Measurements from ENCODE around the gene ACVR1B.

Gene ACVR1B

DNA sequence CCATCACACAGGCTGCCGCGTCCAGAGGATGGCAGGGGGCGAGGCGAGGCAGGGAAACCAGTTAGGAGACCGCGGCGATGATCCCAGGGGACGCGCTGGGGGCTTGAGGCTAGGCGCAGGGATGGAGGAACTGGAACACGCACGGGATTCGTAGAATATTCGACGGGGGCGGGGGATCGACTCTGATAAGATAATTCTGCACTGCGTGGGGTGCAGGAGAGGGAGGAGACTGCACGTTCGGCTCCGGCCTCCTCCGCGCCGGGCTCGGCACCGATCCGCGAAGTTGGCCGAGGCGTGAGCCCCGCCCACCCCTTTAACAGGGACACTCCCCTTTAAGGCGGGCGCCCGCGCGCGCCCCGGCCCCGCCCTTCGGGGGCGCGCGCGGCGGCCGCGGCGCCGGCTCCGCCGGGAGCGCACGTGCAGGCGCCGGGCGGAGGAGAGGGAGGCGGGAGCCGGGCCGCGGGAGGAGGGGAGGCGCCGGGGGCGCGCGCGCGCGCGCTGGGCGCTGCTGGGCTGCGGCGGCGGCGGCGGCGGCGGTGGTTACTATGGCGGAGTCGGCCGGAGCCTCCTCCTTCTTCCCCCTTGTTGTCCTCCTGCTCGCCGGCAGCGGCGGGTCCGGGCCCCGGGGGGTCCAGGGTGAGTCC lies at the start of gene ACVR1B:
ACVR1B (plus strand) TSS at position 501 of the 644 bp plus-strand sequence; CDS start at position 546, 45 bp downstream.
- DNase-seq, result peak in 50 of 51 donors; percentile 25 to 90 (median 74)

DNA sequence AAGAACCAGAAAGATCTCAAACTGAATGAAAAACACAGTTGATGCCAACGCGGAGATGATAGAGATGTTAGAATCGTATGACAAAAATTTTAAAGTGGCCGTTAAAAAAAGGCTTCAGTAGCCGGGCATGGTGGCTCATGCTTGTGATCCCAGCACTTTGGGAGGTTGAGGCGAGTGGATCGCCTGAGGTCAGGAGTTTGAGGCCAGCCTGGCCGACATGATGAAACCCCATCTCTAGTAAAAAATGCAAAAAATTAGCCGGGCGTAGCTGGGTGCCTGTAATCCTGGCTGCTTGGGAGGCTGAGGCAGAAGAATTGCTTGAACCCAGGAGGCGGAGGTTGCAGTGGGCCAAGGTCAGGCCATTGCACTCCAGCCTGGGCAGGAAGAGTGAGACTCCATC lies 49.6 kb upstream of the ACVR1B start:
- DNase-seq, result no peak

DNA sequence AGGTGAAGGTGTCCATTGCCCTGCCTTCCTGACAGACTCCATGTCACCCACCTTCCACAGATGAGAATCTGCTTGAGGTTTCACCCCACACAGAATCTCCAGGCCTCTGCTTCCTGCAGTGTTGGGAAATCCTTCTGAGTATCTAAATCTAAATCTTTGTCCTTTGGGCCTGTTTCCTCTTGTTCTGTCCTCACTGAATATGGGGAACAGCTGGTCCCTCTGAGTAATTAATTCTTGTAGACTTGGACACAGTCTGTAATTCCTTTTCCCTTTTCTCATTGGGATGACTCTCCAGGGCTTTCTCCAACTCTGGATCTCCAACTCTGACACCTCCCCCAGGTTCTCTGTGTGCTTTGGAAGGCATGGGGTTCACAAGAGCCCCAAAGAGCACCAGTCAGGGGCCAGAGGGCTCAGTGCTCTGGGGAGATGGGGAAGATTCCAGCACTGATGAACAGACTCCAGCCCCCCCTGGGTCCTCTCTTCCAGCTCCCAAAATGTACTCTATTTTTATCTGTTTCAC lies 46.5 kb upstream of the ACVR1B start:
- DNase-seq, result no peak

DNA sequence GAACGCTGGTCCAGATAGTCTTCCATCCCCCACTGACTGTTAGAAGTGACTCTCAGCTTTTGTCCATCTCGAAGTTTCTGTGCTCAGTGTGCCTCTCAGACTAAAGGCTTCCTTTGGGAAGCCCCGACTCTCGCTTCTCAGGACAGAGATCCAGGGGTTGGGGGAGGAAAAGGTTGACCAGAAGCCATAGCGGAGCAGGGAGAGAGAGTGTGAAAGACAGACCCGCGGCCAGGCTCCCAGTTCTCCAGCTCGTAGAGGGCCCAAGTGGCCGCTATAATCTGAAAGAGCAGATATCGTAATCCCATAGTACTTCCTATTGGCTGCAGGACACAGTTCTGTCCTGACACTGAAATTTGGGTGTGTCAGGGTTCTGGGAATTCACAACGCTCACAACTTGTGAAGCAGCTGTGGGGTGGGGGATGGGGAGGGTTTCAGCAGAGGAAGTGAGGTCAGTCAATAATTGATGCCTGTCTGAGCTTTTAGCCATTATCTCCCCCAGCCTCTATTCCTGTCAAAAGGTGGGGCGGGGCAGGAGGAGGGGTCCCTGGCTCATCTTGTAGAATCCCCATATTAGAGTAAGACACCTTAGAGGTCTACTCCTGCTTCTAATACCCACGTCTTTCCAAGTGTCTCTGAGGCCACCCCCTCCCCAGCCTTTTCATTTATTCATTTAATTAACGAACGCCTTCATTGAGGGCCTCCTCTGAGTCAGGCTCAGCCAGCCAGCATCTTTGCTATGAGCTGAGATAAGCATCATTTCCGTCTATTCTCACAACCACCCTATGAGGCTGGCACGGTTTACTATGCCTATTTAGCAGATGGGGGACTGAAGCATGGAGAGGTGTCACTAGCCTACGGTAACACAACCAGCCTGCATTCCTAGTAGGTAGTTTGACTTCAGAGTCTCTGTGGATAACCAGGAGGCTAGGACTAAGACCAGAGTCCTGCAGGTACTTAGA lies 45.7 kb upstream of the ACVR1B start:
- DNase-seq, result peak in 1 of 51 donors; percentile 9

DNA sequence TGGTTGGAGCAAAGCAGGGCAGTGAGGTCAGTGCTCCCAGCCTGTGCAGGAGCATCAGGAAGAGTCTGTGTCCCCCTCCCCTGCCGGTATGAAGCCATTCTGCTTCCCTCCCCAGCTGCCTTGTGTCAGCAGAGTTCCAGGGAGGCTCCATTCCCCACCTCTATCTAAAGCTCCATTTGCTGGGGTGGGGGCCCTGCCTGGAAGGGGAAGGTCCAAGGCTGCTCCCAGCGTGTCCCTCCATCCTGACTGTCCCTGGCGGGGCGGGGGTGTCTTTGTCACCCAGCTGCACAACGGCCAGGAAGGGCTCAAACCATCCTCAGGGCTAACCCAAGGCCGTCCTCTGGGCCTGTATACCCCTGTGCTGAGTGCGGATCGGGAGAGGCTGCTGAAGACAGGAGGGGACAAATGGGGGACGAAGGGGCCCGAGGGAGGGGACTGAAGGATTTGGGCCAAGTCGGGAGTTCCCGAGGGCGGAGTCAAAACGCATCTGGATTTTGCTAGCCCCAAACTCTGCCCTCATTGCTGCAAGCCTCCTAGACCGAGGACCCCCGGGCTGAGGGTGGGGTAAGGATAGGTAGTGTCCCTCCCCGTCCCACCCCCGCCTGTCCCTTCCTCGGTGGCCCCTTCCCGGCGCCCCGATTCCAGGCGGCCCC lies 44.9 kb upstream of the ACVR1B start:
- no peak for DNase-seq

DNA sequence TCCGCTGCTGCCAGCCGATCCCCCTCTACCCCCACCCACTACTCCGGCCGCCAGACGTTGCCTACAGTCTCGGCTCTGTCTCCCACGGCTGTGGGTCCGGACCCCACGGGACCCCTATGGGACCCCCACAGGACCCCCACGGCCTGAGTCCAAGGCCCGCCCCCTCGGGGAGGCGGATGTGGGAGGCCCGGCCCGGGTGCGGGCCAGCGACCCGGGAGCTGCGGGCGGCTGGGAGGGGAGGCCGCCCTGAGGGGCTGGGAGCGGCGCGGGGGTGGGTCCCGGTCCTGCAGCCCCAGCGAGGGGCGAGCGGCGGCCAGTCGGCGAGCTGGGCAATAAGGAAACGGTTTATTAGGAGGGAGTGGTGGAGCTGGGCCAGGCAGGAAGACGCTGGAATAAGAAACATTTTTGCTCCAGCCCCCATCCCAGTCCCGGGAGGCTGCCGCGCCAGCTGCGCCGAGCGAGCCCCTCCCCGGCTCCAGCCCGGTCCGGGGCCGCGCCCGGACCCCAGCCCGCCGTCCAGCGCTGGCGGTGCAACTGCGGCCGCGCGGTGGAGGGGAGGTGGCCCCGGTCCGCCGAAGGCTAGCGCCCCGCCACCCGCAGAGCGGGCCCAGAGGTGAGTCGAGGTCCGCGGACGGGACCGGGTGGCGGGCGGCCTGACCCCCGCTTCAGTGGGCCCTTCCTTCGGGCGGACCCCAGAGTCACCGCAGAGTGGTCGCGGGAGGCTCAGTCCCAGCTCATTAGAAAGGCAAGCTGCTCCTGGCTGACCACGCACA lies 44.2 kb upstream of the ACVR1B start, which contains the start of gene ACVRL1:
ACVRL1 (plus strand) TSS at position 422 of the 773 bp plus-strand sequence. CDS start 4,971 bp downstream, outside the sequence.
- no peak for DNase-seq

DNA sequence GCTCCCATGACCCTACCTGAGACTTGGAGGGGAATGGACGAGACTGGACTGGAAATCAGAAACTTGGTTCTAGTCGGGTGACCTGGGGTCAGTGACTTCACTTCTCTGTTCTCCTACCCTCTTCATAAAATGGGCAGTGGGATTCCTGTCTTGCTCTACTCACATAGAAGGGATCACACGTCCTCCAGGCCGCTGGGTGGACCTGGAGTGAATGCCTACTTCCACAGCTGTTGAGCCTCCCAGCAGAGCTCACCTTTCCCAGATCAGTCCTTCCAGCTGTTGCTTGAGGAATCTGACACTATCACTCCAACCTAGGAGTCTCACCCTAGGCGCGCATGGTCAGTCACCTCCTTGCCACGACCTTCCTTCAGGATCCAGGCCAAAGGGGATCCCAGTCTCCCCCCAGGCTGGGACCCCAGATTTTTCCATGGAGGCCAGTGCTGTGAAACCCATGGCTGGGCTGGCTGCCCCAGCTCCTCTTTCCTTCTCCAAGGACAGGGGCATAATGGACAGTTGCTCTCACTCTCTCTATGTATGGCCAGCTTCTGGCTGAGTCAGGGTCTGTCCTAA lies 43.6 kb upstream of the ACVR1B start:
- DNase-seq, result no peak

DNA sequence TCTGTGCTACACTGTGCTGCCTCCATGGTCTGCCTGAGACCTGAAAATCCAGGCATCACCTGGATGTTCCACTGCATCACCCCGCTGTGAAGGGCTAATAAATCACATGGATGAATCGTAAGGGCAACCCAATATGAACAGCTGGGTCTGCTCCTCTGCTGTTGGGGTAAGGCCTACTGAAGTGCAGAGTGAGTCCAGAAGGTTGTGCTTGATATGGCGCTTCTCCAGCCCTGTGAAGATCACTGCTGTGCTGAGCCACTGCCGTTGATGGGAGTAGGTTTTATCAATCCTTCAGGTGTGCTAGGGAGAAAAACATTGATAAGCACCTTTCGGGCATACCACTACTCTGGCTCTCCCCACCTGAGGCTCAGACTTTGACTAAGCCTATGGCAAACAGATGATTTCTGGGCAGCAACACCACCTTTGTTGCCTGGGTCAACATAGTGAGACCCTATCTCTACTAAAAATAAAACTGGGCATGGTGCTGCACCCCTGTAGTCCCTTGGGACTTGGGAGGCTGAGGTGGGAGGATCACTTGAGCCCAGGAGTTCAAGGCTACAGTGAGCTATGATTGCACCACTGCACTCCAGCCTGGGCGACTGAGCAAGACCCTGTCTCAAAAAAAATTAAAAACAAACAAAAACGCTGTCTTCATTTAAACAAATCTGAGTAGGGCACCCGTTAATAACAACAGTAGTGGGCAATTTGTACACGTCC lies 42.5 kb upstream of the ACVR1B start:
- no peak for DNase-seq

DNA sequence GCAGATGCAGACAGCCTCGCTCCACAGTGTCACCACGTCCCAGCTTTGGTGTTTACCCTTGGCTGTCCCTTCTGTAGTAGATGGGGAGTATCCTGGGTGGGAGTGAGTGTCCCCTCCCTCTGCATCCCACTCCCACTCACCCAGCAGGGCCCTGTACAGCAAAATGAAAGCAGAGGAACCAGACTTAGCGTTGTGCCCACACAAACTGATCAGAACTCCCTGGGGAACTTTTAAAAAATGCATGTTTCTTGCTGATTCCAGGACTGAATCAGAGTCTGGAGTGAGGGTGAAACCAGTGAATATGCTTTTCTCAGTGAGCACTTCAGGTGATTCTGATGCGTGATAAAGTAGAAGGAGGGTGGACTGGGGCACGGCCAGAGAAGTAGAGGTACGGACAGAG lies 41.3 kb upstream of the ACVR1B start:
- no peak for DNase-seq

DNA sequence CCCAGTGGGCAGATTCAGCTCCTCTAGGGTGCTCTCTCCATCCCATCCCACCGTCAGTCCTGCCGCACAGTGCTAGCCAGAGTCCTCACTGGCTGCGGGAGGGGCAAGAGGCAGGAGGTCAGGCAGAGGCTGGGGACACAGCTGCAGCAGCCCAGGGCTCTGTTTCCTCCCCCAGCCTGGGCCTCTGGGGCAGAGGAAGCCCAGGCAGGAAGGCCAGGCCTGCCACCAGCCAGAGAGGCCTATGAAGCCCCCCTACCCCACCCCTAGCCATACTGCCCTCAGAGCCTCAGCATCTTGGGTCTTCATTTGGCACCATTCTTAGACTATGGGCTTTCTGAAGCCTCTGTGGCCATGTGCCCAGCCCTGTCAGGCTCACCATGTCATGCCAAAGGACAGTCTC lies 40.8 kb upstream of the ACVR1B start:
- no peak for DNase-seq

DNA sequence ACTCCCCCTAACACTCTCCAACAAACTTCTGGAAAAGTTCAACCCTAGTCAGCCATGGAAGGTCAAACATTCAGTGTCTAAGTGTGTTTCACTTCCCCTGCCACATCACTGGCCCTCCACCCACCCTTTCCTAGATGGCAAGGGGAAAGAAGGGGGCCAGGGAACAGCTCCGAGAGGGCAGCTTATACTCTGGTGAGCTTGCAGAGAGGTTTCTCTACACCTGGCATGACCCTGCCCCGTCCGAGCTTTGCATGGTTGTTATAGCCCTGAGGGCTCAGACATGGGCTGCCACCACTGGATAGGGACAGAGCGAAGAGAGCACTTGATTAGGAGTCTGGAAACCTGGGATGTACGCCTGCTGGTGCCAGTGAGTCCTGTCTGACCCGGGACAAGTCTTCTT lies 40.2 kb upstream of the ACVR1B start:
- DNase-seq, result no peak

DNA sequence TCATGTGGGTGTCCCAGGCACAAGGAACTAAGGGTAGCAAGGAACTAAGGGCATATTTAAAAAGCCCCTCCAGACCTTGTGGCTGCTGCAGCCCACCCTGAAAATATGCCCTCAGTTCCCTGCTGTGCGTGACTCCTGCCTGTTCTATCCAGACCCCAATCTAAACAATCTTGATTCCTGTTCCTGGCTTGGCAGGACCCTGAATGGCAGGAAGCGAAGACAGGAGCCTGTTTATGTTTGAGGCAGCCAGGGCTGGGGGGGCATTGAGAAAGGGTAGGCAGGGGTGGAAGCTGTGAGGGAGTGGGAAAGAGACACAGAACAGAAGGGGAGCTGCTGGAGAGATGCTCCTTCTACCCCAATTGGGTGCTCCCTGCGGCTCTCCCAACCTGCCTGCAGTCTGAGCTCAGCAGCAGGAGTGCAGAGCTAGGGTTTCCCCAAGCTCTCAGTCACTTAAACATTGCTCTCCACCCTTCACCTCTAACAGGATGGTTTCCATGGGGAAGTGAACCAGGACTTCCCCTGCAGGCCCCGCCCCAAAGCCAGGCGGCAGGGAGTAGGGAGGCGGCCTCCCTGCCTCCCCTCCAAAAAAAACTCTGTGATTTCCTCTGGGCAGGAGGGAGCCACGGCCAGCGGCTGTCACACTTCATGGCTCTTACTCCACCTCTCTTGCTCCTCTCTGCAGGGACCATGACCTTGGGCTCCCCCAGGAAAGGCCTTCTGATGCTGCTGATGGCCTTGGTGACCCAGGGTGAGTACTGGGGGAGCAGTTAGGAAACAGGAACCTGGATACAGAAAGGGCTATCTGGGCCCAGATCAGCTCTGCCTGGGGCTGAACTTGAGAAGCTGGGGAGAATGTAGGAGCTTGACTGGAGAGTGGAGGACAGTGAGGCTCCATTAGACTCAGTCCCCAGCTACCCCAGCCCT lies 39.4 kb upstream of the ACVR1B start:
- no peak for DNase-seq

DNA sequence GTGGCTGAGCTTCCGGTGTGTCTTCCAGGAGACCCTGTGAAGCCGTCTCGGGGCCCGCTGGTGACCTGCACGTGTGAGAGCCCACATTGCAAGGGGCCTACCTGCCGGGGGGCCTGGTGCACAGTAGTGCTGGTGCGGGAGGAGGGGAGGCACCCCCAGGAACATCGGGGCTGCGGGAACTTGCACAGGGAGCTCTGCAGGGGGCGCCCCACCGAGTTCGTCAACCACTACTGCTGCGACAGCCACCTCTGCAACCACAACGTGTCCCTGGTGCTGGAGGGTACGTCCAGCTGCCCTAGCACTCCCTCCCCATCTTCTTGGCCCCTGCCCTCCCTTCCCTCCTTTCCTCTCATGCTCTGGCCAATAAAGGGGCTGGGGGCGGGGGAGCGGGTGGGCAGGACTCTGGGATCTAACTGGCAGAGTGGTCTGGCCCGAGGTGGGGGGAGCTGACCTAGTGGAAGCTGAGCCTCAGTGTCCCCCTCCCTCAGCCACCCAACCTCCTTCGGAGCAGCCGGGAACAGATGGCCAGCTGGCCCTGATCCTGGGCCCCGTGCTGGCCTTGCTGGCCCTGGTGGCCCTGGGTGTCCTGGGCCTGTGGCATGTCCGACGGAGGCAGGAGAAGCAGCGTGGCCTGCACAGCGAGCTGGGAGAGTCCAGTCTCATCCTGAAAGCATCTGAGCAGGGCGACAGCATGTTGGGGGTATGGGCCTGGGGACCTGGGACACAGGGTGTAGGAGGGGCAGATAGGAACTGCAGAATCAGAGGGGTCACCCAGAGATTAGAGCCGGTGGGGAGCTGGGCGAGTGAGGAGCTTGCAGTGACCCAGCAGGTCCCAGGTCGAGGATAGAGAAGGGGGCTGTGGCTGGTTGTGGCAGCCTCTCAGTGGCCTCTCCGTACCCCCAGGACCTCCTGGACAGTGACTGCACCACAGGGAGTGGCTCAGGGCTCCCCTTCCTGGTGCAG lies 38.1 kb upstream of the ACVR1B start:
- DNase-seq, result no peak

DNA sequence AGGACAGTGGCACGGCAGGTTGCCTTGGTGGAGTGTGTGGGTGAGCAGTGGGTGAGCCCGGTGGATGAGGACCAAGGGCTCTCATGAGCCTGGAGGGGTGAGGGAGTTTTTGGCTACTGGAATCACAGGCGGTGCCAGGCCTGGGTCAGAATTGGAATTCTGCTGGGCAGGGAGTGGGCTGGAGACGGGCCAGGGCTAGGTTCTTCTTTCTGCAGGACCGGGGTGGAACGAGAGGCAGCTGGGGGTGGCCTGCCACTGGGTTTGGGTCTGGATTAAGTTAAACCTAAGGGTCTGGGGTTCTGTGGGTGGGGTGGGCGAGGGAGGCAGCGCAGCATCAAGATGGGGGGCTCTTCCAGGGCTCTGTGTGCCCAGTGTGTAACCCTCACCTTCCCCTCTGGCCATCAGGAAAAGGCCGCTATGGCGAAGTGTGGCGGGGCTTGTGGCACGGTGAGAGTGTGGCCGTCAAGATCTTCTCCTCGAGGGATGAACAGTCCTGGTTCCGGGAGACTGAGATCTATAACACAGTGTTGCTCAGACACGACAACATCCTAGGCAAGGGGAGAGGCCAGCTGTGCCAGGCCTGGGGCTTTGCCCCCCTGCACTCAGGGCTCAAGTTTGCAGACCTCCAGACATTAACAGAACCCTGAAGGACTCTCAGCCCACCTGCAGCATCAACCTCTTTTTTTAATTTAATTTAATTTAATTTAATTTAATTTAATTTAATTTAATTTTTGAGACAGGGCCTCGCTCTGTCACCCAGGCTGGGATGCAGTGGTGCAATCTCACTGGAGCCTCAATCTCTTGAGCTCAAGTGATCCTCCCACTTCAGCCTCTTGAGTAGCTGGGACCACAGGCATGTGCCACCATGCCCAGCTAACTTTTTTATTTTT lies 37.2 kb upstream of the ACVR1B start:
- DNase-seq, result no peak

DNA sequence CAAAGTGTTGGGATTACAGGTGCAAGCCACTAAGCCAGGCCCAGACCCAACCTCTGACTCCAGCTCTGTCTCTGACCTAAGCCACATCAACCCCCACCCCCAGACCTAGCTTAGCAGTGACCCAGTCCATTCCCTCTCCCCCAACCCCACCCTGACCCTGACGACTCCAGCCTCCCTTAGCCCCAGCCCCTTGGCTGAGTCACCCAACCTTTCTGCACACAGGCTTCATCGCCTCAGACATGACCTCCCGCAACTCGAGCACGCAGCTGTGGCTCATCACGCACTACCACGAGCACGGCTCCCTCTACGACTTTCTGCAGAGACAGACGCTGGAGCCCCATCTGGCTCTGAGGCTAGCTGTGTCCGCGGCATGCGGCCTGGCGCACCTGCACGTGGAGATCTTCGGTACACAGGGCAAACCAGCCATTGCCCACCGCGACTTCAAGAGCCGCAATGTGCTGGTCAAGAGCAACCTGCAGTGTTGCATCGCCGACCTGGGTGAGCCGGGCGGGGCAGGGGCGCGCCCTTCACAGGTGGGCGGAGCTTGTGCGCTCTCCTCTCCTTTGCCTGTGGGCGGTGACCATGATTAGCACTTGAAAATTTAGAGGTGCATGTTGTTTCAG lies 36.4 kb upstream of the ACVR1B start:
- no peak for DNase-seq

DNA sequence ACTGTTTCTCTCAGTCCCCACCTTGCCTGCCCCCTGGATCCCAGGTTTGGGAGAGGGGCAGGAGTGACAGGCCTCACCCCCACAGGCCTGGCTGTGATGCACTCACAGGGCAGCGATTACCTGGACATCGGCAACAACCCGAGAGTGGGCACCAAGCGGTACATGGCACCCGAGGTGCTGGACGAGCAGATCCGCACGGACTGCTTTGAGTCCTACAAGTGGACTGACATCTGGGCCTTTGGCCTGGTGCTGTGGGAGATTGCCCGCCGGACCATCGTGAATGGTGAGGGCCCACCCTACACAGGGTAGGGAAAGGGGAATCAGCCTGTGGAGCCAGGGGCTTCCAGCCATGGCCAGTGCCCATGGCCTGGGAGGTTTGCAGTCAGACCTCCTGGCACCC lies 35.5 kb upstream of the ACVR1B start:
- no peak for DNase-seq

All from hypothalamus (tissue), 51 donors.